ENCODE results near the gene TMEM121. TPM values are rescaled to one million over a fixed set of nuclear protein-coding genes. Genes with fewer than 3 reads are reported as not detected.

TMEM121 gene
- total and polyA plus RNA-seq, 2 of the 8 experiments (the other 6 are each of a cell fraction or from before 2014, with no cell fraction given) = 1.9 TPM; not detected in 1

GRCh38 chr14:105525326-105525725 lies 1.1 kb upstream of the TMEM121 start:
- no peak overlapping the region for H4K5ac ChIP-seq (ENCODE audit: insufficient read length, low read depth, low read length)
- peak overlapping the region in 1 of 2 experiments; percentile 21; a peak in 1 of 4 replicates for H3K4me2 ChIP-seq (ENCODE audit: insufficient read depth in 1 of 2, low read depth in 2 of 2, low read length in 2 of 2)
- H3K56ac ChIP-seq (replicated peaks; ENCODE audit: insufficient read length, low read depth, low read length) = no peak overlapping the region
- H2BK20ac ChIP-seq (ENCODE audit: low read length) = no peak overlapping the region
- H3K79me2 ChIP-seq (ENCODE audit: control insufficient read depth in 1 of 2, insufficient read depth in 2 of 2, low read length in 2 of 2) = no peaks in the 10 kb centered on the region
- H3K14ac ChIP-seq (ENCODE audit: insufficient read length) = no peak overlapping the region
- H2BK15ac ChIP-seq (ENCODE audit: low read length) = no peak overlapping the region
- no peak overlapping the region for H2AFZ ChIP-seq (ENCODE audit: low read length)
- H3K4me3 ChIP-seq (ENCODE audit: extremely low read depth in 1 of 4, insufficient read depth in 2 of 4, low read depth in 3 of 4, low read length in 4 of 4) = no peak overlapping the region
- H4K91ac ChIP-seq (replicated peaks; ENCODE audit: insufficient read length, low read length) = no peak overlapping the region
- POLR2A ChIA-PET (ENCODE audit: partially characterized antibody) = interaction anchor here (0.9 kb wide), 1 partner anchor 107 kb away, joined by 3 read pairs; no protein-coding TSS in a partner anchor
- H3K4me1 ChIP-seq (replicated peaks in 1 of 4; ENCODE audit: control insufficient read depth in 3 of 4, insufficient read depth in 4 of 4, low read length in 3 of 4) = peaks cover 0 to 4% (median 0%) of the 10 kb centered on the region in 4 experiments; a peak in 3 of 7 replicates
- no peak overlapping the region for H2BK120ac ChIP-seq (replicated peaks; ENCODE audit: low read depth, low read length)
- H3K36me3 ChIP-seq (ENCODE audit: control insufficient read depth in 2 of 4, insufficient read depth in 4 of 4, low read length in 3 of 4) = no peaks in the 10 kb centered on the region; a peak in 1 of 8 replicates
- H2BK12ac ChIP-seq (ENCODE audit: low read depth, low read length) = no peak overlapping the region
- H3K9me3 ChIP-seq (ENCODE audit: insufficient read depth in 2 of 2, low read depth in 1 of 2, low read length in 1 of 2) = peaks cover 0 to 17% of the 10 kb centered on the region in 2 experiments; a peak in 1 of 4 replicates
- no peak overlapping the region for H3K27ac ChIP-seq (ENCODE audit: low read depth, low read length)
- 91% methylated on average over 4 of the region's 9 CpGs; no CpG with 5 or more reads in 1 of the 2 experiments for WGBS, 2 experiments (ENCODE audit: extremely low coverage in 1 of 2, insufficient coverage in 1 of 2, insufficient read length in 1 of 2, insufficient replicate concordance in 2 of 2, low coverage in 1 of 2, low lambda C conversion rate in 2 of 2, missing lambda C conversion rate in 1 of 2)
- DNase-seq (ENCODE audit: low read depth in 1 of 2, low spot score in 2 of 2) = no peak
- H2BK5ac ChIP-seq (ENCODE audit: low read depth, low read length) = no peak overlapping the region
- H4K20me1 ChIP-seq (replicated peaks in 1 of 2; ENCODE audit: control insufficient read depth in 1 of 2, insufficient read depth in 2 of 2, low read length in 2 of 2) = no peaks in the 10 kb centered on the region
- peaks cover 9 to 37% (median 25%) of the 10 kb centered on the region in 4 experiments for H3K27me3 ChIP-seq (replicated peaks in 1 of 4; ENCODE audit: control insufficient read depth in 3 of 4, extremely low read depth in 1 of 4, insufficient read depth in 3 of 4, low read length in 3 of 4)
- H3K18ac ChIP-seq (ENCODE audit: extremely low read depth, low read length) = no peak overlapping the region
- H3K9ac ChIP-seq (replicated peaks in 1 of 4; ENCODE audit: extremely low read depth in 1 of 4, low read depth in 3 of 4, low read length in 3 of 4) = no peak overlapping the region
- no peak for FAIRE-seq
- no peak overlapping the region for H3K4ac ChIP-seq (replicated peaks; ENCODE audit: insufficient read length, low read depth, low read length)
- H3K79me1 ChIP-seq (ENCODE audit: low read depth, low read length) = no peaks in the 10 kb centered on the region
- CTCF ChIA-PET (ENCODE audit: partially characterized antibody) = no interaction called here
- H2AK5ac ChIP-seq (ENCODE audit: low read depth, low read length) = no peak overlapping the region
- no peak overlapping the region for H4K8ac ChIP-seq (ENCODE audit: extremely low read depth, insufficient read depth, low read length)
- no peaks in the 10 kb centered on the region; the same call in 1 of the 2 replicates for H3K23me2 ChIP-seq (ENCODE audit: low read depth, low read length)
- H3K23ac ChIP-seq (ENCODE audit: insufficient read length) = no peak overlapping the region
- TF ChIP-seq CHD2 (IDR thresholded peaks at IDR 0.05; ENCODE audit: low read length) = no peak

Measured in H1 (cell line).